ENCODE measurements around the gene MAGEB3. TPM values are rescaled to one million over a fixed set of nuclear protein-coding genes. Genes with fewer than 3 reads are reported as not detected.

The MAGEB3 gene
- polyA plus RNA-seq, 3 donors, result not detected

- Mint-ChIP-seq H3K4me3 (no peak overlapping the region), H3K4me1 (no peaks in the 10 kb centered on the region), H3K9me3 (peaks cover 0 to 5% (median 3%) of the 10 kb centered on the region in 7 donors), H3K27ac (no peak overlapping the region), H3K27me3 (ENCODE audit: low read depth in 3 of 3) (peaks cover 0 to 2% (median 0%) of the 10 kb centered on the region in 3 donors), H3K36me3 (no peaks in the 10 kb centered on the region)
- no peak overlapping the region for H3K27ac ChIP-seq (ENCODE audit: low read depth in 1 of 2, low read length in 2 of 2)
- H3K9me3 ChIP-seq (replicated peaks in 1 of 2; ENCODE audit: control insufficient read depth in 1 of 2, insufficient read depth in 1 of 2, low read length in 2 of 2), result peaks cover 0 to 5% of the 10 kb centered on the region in 2 donors
- no peaks in the 10 kb centered on the region for H3K36me3 ChIP-seq (replicated peaks in 1 of 2; ENCODE audit: control insufficient read depth in 1 of 2, insufficient read depth in 2 of 2, low read length in 2 of 2)
- H3K4me1 ChIP-seq (ENCODE audit: control insufficient read depth in 1 of 2, insufficient read depth in 2 of 2, low read length in 2 of 2), result no peaks in the 10 kb centered on the region
- no peak overlapping the region for H3K4me3 ChIP-seq (replicated peaks in 1 of 3; ENCODE audit: low read depth in 2 of 3, low read length in 3 of 3)
- H2AFZ ChIP-seq (ENCODE audit: insufficient read depth, low read depth, low read length, poor library complexity, severe bottlenecking), result no peak overlapping the region
- H3K9ac ChIP-seq (ENCODE audit: insufficient read depth, low read length, poor library complexity, severe bottlenecking), result no peak overlapping the region
- 80% methylated on average over 2 of the region's 2 CpGs for WGBS (ENCODE audit: insufficient coverage)
- no peak overlapping the region for H3K4me2 ChIP-seq (replicated peaks; ENCODE audit: extremely low read depth, low read length, poor library complexity, severe bottlenecking)
- H3K27me3 ChIP-seq (ENCODE audit: control insufficient read depth in 2 of 2, insufficient read depth in 2 of 2, low read length in 2 of 2), result peaks cover 0 to 1% of the 10 kb centered on the region in 2 donors
- intact Hi-C loops (cut with micrococcal nuclease), result no loop called here
- H4K20me1 ChIP-seq (ENCODE audit: insufficient read depth, low read length), result no peaks in the 10 kb centered on the region
- no peak for DNase-seq
- no peaks in the 10 kb centered on the region for H3K79me2 ChIP-seq (ENCODE audit: insufficient read depth, low read length)
- no peak for TF ChIP-seq CTCF (IDR thresholded peaks at IDR 0.05)
Measured at GRCh38 chrX:30259927-30260326, 29.5 kb downstream of the MAGEB3 start.

GRCh38 chrX:30261012-30261411, 30.6 kb downstream of the MAGEB3 start:
- Histone ChIP-seq H3K9ac (ENCODE audit: insufficient read depth, low read length, poor library complexity, severe bottlenecking) (no peak overlapping the region), H3K9me3 (replicated peaks in 1 of 2; ENCODE audit: control insufficient read depth in 1 of 2, insufficient read depth in 1 of 2, low read length in 2 of 2) (peaks cover 0 to 5% of the 10 kb centered on the region in 2 donors), H3K4me1 (ENCODE audit: control insufficient read depth in 1 of 2, insufficient read depth in 2 of 2, low read length in 2 of 2) (no peaks in the 10 kb centered on the region), H4K20me1 (ENCODE audit: insufficient read depth, low read length) (no peaks in the 10 kb centered on the region), H3K79me2 (ENCODE audit: insufficient read depth, low read length) (no peaks in the 10 kb centered on the region), H3K27ac (ENCODE audit: low read depth in 1 of 2, low read length in 2 of 2) (no peak overlapping the region), H2AFZ (ENCODE audit: insufficient read depth, low read depth, low read length, poor library complexity, severe bottlenecking) (no peak overlapping the region), H3K4me3 (replicated peaks in 1 of 3; ENCODE audit: low read depth in 2 of 3, low read length in 3 of 3) (no peak overlapping the region), H3K4me2 (replicated peaks; ENCODE audit: extremely low read depth, low read length, poor library complexity, severe bottlenecking) (no peak overlapping the region), H3K27me3 (ENCODE audit: control insufficient read depth in 2 of 2, insufficient read depth in 2 of 2, low read length in 2 of 2) (peaks cover 0 to 2% of the 10 kb centered on the region in 2 donors), H3K36me3 (replicated peaks in 1 of 2; ENCODE audit: control insufficient read depth in 1 of 2, insufficient read depth in 2 of 2, low read length in 2 of 2) (no peaks in the 10 kb centered on the region)
- intact Hi-C loops (cut with micrococcal nuclease), result no loop called here
- no peak overlapping the region for H3K27ac Mint-ChIP-seq
- H3K4me1 Mint-ChIP-seq, result no peaks in the 10 kb centered on the region
- no peak overlapping the region for H3K4me3 Mint-ChIP-seq
- peaks cover 0 to 3% (median 2%) of the 10 kb centered on the region in 7 donors for H3K9me3 Mint-ChIP-seq
- H3K27me3 Mint-ChIP-seq (ENCODE audit: low read depth in 3 of 3), result peaks cover 0 to 2% (median 0%) of the 10 kb centered on the region in 3 donors
- TF ChIP-seq CTCF (IDR thresholded peaks at IDR 0.05), result no peak
- H3K36me3 Mint-ChIP-seq, result no peaks in the 10 kb centered on the region
- no peak for DNase-seq
